ENCODE data around the gene AMIGO2. TPM values are rescaled to one million over a fixed set of nuclear protein-coding genes. Genes with fewer than 3 reads are reported as not detected.

The AMIGO2 gene
- total and polyA plus RNA-seq, 9 of the 15 experiments (the other 6 are each of a cell fraction or from before 2014, with no cell fraction given) = 2.0 to 8.3 (median 3.8) TPM

DNA sequence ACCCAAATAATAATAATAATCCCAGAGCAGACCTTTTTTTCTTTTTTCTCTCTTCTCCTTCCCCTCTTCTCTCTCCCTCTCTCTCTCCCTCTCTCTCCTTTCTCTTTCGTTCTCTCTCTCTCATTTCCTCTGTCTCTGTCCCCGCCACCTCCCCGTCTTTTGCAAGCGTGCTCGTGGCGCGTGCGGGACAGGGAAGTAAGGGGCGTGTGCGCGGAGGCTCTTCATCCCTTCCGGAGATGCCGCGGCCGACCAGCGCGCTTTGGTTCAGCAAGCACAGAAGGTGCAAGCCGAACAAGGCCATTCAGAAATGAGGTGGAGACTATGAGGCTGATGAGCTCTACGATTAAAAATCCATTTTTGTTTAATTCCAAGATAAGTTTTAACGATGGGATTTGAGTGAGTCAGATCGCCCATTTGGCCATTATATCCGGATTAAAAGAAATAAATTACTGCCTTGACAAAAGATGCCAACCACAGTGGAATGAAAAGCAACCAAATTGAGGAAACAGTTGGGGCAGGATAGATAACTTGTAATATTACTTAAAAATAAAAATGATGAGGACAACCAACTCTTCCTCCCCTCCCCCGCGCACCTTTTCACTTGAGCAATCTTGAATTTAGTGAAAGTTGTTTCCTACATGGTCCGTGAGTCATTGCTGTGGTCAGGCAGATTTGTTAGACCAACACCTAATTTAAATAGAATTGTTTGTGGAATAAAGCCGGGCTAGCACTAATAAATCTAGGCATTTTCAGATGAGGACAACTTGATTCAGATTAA lies 1.2 kb upstream of the AMIGO2 start (continued):
- TF ChIP-seq HINFP (tag; conservative IDR thresholded peaks at IDR 0.05; ENCODE audit: low read depth) (peak; percentile 94), PTBP1 (IDR thresholded peaks at IDR 0.05; ENCODE audit: low read depth, low read length) (peak; percentile 73; the same call in 1 of the 2 replicates), CXXC5 (CRISPR knock-in tag; IDR thresholded peaks at IDR 0.05) (peak; percentile 62), JUN (IDR thresholded peaks at IDR 0.05; ENCODE audit: borderline replicate concordance, low read depth, low read length) (0 out of 2 replicates have a peak, but pooled peaks have one; percentile 47), JUN (CRISPR knock-in tag; IDR thresholded peaks at IDR 0.05; ENCODE audit: borderline replicate concordance) (no peak), CTBP1 (IDR thresholded peaks at IDR 0.05; ENCODE audit: borderline replicate concordance) (0 out of 2 replicates have a peak, but pooled peaks have one; percentile 43), RCOR1 (IDR thresholded peaks at IDR 0.05; ENCODE audit: borderline replicate concordance in 1 of 2, low read depth in 2 of 2, low read length in 2 of 2) (peak in 1 of 2 experiments; percentile 56; a peak in 1 of 4 replicates), ZNF143 (CRISPR knock-in tag; IDR thresholded peaks at IDR 0.05) (no peak), TAL1 (IDR thresholded peaks at IDR 0.05) (peak; percentile 24; the same call in 1 of the 2 replicates), NFE2L1 (tag; IDR thresholded peaks at IDR 0.05; ENCODE audit: borderline replicate concordance, low read depth) (no peak), ZNF584 (CRISPR knock-in tag; IDR thresholded peaks at IDR 0.05; ENCODE audit: low read depth) (0 out of 2 replicates have a peak, but pooled peaks have one; percentile 26), CSDE1 (IDR thresholded peaks at IDR 0.05) (no peak), GABPB2 (CRISPR knock-in tag; conservative IDR thresholded peaks at IDR 0.05) (no peak), CEBPB (tag; IDR thresholded peaks at IDR 0.05) (peak; percentile 19; the same call in 1 of the 2 replicates), L3MBTL2 (IDR thresholded peaks at IDR 0.05) (peak; percentile 78), TCF3 (CRISPR knock-in tag; IDR thresholded peaks at IDR 0.05) (no peak), CEBPG (CRISPR knock-in tag; IDR thresholded peaks at IDR 0.05) (no peak), CEBPG (tag; conservative IDR thresholded peaks at IDR 0.05 in 1 of 2, IDR thresholded peaks at IDR 0.05 in 1 of 2) (peak; percentile 58 to 63), POLR2A (conservative IDR thresholded peaks at IDR 0.05) (peak; percentile 58; the same call in 1 of the 2 replicates), THRAP3 (IDR thresholded peaks at IDR 0.05; ENCODE audit: borderline replicate concordance) (peak; percentile 65; the same call in 1 of the 2 replicates), OTX1 (CRISPR knock-in tag; IDR thresholded peaks at IDR 0.05) (peak; percentile 65; the same call in 1 of the 2 replicates), GATAD2A (IDR thresholded peaks at IDR 0.05) (peak; percentile 70; the same call in 1 of the 2 replicates), ZNF253 (CRISPR knock-in tag; conservative IDR thresholded peaks at IDR 0.05) (no peak), RBM39 (optimal IDR thresholded peaks at IDR 0.05; ENCODE audit: low read depth, low read length) (peak; percentile 46), ZNF764 (CRISPR knock-in tag; IDR thresholded peaks at IDR 0.05; ENCODE audit: low read depth) (no peak), CC2D1A (IDR thresholded peaks at IDR 0.05) (peak; percentile 85), NCOR1 (IDR thresholded peaks at IDR 0.05) (peak; percentile 47), ELF1 (tag; IDR thresholded peaks at IDR 0.05) (0 out of 2 replicates have a peak, but pooled peaks have one; percentile 48), HDAC2 (IDR thresholded peaks at IDR 0.05) (0 out of 2 replicates have a peak, but pooled peaks have one; percentile 65), POLR2G (IDR thresholded peaks at IDR 0.05; ENCODE audit: low read depth, low read length) (peak; percentile 46), BHLHE40 (IDR thresholded peaks at IDR 0.05; ENCODE audit: low read length) (peak; percentile 82)
